ENCODE results near the gene GLP2R.
A peak's percentile ranks its signal among the peaks of the same experiment; 100 is the strongest.

GLP2R gene

DNA sequence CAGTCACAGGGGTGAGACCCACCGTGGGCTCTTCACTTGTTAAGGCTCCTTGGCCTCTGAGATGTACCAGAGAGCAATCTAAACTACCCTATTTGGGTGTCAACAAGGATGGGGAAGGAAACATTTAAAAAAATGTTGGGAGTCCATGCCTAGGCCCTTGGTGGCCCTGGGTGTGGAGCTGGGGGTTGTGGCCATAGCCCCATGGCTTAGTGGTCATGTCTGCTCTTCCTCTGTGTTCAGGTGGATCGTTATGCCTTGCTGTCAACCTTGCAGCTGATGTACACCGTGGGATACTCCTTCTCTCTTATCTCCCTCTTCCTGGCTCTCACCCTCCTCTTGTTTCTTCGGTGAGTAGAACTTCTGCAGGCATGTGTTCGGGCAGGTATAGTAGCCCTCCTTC is 28.5 kb downstream of the GLP2R start:
- no peak for DNase-seq (ENCODE audit: low spot score)

DNA sequence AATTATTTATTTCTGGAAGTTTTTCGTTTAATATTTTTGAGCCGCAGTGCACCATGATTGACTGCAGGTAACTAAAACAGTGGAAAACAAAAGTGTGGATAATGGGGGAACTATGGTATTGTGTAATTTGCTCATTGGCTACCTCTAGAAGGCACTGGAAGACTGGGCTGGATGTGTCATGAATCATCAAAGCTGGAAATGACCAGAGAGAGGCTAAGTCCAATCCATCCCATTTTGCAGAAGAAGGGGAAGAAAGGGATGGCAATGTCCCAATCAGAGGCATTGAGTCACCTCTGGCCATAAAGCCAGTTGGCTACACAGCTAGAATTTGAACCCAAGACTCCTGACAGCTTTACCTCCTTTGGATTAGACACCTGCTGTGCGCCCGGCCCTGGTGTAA is 29.3 kb downstream of the GLP2R start:
- DNase-seq (ENCODE audit: low spot score), result no peak

- no peak for DNase-seq (ENCODE audit: low spot score)
These were observed 34.1 kb downstream of the GLP2R start for GRCh38 chr17:9859781-9860180.

- DNase-seq (ENCODE audit: low spot score), result no peak
These were observed 35.1 kb downstream of the GLP2R start for GRCh38 chr17:9860851-9861250.

- DNase-seq (ENCODE audit: low spot score), result no peak
These were observed 36.5 kb downstream of the GLP2R start for GRCh38 chr17:9862220-9862619.

GRCh38 chr17:9862949-9863348 is 37.2 kb downstream of the GLP2R start:
- DNase-seq (ENCODE audit: low spot score), result no peak

DNA sequence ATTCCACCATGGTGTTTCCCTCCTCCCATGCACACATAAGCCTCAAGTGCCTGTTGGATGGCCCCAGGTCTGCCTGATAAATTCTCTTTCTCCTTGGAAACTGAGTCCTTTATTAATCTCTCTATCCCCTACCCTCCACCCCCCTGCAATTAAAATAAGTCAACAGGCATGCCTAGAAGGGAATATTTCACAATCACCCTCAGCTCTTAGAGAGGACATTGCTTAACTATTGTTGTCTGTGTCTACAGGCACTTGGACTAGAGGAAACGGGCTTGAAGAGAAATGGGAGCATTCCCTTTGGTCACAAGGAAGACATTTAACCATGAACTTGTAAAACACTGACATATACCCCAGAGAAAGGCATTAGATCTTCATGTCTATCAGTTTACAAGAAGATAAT is 39.9 kb downstream of the GLP2R start:
- no peak for DNase-seq (ENCODE audit: low spot score)

GRCh38 chr17:9868552-9868951 is 42.8 kb downstream of the GLP2R start:
- no peak for DNase-seq (ENCODE audit: low spot score)

- no peak for DNase-seq (ENCODE audit: low spot score)
These were observed 47.1 kb downstream of the GLP2R start for GRCh38 chr17:9872852-9873251.

DNA sequence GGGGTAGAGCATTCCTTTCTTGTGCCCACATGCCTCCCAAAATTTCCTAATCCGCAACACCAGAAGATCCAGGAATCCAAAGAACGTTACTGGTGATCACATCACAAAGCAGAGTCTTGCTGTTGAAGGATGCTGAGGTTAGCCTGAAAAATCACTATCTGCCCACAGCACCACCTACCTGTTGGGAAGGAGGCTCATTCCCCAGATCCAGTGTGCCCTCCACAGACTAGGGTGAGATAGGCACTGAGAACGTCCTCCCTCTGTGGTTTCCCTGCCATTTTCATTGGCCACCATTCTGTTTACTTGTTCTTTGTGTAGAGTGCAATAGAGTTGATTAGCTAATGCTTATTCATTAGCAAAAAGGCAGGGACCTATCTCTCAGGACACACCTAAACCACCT is 49.0 kb downstream of the GLP2R start:
- no peak for DNase-seq (ENCODE audit: low spot score)

GRCh38 chr17:9875441-9875840 is 49.7 kb downstream of the GLP2R start:
- no peak for DNase-seq (ENCODE audit: low spot score)

DNA sequence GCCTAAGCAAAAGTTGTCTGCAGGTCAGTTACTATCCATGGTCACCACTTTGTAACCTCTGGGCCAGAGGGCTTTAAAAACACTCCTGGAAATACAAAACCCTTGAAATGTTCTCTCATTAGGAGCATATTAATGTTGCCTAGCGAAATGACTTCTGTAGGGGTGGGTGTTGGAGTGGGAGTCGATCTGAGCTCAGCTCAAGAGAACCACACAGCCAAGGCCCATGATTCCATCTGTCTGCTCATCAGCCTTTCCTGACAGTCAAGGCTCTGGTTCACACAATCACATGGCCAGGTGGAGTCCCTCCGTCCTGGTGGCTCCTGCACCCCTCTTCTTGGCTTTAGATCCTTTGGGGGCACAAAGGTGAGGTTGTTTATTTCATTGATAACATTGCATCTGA is 52.6 kb downstream of the GLP2R start:
- no peak for DNase-seq (ENCODE audit: low spot score)

DNA sequence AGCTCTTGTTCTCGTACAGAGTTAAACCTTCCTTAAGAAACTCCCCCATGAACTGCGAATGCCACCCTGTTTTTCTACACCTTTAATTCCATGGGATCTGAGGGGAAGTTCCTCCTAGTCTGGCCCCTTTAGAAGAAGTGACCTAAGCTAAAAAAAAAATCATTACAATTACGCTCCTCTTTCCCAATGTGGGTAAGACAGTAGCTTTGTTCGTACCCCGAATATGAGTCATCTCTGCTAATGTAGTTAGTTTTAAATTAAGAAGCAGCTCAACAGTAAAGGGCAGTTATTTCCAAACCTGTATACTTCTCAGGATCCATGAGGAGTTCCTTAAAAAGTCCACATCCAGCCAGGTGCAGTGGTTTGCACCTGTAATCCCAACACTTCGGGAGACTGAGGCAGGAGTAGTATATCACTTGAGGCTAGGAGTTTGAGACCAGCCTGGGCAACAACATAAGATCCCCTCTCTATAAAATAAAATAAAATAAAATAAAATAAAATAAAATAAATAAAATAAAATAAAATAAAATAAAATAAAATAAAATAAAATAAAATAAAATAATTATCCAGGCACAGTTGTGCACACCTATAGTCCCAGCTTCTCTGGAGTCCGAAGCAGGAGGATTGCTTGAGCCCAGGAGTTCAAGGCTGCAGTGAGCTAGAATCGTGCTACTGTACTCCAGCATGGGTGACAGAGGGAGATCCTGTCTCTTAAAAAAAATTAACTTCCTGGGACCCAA is 53.2 kb downstream of the GLP2R start:
- no peak for DNase-seq (ENCODE audit: low spot score)

GRCh38 chr17:9880582-9880999 is 54.9 kb downstream of the GLP2R start:
- DNase-seq (ENCODE audit: low spot score), result no peak

DNA sequence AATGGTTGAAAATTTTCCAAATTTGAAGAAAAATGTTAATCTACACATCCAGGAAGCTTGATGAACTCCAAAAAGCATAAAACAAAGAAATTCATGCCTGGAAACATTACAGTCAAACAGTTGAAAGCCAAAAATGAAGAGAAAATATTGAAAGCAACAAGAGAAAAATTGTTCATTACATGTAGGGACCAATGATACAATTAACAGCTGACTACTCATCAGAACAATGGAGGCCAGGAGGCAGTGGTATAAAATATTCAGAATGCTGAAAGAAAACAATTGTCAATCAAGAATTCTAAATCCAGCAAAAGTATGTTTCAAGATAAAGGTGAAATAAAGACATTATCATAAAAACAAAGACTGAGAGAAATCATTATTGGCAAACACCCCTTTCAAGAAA is 57.7 kb downstream of the GLP2R start:
- no peak for DNase-seq (ENCODE audit: low spot score)

DNA sequence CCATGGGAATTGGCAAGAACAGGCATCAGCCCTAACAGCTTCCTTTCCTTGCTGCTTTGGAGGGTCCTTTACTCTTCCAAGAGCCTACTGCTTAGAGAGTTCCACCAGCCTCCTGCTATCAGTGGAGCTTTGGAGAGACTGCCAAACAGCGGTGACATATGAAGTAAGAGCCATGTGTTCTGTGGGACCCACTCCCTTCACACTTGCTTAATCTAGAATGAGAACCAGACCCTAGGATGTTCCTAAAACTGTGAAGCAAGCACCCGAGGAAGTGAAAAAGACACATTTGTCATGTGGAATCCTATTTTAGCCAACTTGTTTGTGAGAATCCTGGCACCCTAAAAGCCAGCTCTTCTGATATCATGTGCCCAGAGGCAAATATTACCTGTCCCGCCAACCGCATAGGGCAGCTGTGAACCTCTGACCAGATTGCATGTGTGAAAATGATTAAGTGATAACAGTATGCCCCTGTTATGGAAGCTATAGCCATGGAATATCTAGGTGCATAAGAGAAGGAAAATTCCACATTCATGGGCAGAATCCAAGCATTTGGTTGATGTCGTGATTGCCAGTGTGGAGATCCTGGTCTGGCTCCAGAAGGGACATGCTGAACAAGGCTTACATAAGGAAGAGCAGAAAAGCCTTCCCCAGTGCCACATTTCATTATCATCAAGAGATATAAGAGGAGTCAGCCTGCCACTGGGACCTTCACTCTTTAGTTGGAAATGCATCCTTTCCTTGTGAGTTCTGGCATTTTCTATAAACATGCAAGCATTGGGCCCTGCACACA is 60.6 kb downstream of the GLP2R start:
- no peak for DNase-seq (ENCODE audit: low spot score)

DNA sequence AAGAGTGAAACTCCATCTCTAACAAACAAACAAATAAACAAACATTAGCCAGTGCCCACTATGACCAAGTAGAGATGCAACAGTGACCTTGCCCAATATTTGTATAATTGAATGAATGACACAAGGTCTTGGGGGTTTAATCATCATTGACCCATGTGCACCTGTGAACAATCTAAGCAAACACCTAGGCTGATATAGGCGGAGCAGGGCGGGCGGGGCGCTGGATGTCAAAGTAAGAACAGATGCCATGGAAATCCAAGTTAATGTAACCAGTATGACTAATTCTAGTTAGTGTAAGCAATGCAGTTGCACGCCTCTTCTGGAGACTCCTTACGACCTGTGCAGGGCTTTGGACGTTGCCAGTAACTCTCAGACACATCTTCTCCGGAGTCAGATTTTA is 61.8 kb downstream of the GLP2R start:
- DNase-seq (ENCODE audit: low spot score), result no peak

DNA sequence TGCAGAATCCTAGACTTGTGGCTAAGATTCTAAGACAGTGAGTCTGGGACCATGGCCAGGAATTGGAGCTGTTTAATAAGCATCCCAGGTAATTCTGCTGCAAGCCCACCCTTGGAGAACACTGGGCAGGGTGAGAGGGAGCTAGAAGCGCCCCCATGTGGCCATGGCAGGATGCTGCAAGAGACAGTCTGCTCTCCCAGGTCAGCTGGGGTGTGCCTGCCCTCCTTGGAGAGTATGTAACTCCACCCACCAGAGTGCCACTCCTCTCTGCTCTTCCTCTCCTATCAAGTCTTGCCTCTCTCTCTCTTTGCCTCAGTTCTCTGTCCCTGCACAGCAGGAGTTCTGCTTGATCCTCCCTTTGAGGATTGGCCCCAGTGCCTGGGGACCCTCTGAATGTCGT is 64.4 kb downstream of the GLP2R start:
- peak; percentile 26 for DNase-seq (ENCODE audit: low spot score)

- DNase-seq (ENCODE audit: low spot score), result no peak
These were observed 67.8 kb downstream of the GLP2R start for GRCh38 chr17:9893411-9894012.

DNA sequence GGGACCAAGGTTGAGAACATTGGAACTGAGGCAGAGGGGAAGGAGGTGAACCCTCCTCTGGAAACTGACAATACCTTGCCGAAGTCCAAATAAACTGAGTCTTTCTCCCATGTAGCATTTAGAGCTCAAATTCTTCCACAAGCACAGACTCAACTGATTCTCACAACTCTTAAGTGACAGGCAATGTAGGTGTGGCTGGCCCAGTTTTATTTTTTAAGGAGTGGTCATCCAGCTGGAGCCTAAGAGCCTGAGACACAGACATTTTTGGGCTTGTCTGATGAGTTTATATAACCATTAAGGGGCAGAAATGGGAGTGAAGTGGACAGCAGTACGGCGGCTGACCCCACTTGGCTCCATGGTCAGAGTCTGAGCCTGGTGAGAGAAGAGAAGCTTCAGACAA is 68.5 kb downstream of the GLP2R start:
- no peak for DNase-seq (ENCODE audit: low spot score)

DNA sequence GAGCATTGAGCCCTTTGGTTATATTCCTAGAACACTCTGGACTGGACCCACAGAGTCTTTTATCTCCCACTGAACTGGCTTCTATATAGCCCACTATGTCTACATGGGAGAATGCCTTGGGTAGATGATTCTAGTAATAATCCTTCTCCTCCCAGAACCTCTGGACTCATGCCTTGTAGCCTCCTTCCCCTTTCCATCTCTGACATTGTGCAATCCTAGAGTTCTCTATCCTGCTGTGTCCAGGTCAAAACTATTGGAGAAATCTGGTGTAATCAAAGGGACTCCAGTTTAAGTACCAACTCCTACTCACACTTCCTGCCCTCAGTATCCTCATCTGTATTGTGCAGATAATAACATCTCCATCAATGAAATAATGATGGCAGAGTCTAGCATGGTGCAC is 70.2 kb downstream of the GLP2R start:
- DNase-seq (ENCODE audit: low spot score), result no peak

GRCh38 chr17:9897372-9897968 is 71.7 kb downstream of the GLP2R start:
- DNase-seq (ENCODE audit: low spot score), result no peak

GRCh38 chr17:9898812-9899211 is 73.1 kb downstream of the GLP2R start:
- DNase-seq (ENCODE audit: low spot score), result no peak

Measured in HuH-7 (cell line).